Right forelimb (tissue), 1 donor: ENCODE data around the gene FAM227B.

ENCODE experiments used
- DNase-seq: peaks from one replicate; pipeline ENCODE4 v3.0.0-alpha.2; 2018

The FAM227B gene

DNA sequence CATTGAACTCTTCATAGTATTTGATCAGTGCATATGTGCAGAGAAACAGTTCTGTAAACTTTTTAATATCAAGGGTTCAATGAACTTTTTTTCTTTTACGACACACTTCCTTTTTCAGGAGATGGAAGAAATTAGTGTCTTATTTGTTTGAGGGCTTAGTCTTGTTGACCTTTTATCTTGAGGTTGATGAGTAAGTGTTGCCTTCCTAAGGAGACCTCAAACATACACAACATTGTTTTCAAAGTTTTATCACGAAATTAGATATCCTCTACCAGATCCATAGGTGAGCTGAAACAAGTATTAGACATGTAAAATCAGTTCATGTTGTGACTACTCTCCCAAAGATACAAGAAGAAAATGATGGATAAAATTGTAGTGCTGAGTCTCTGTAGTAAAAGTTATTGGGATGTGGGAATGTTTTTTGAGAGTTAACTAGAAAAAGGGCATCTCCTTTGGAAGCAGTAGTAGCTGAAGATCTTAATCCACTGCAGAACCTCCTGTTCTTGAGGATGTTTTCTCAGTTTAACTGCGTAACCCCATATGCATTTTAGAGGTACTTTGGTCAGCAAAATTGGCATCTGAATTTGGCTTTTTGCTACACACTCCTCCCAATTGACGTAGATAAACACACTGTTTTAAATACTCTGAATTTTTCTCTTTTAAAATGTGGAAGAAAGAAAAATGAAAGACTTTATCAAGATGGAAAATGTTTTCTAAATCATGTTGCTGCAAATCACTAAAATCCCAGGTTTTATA is 333.8 kb downstream of the FAM227B start:
- no peak for DNase-seq

DNA sequence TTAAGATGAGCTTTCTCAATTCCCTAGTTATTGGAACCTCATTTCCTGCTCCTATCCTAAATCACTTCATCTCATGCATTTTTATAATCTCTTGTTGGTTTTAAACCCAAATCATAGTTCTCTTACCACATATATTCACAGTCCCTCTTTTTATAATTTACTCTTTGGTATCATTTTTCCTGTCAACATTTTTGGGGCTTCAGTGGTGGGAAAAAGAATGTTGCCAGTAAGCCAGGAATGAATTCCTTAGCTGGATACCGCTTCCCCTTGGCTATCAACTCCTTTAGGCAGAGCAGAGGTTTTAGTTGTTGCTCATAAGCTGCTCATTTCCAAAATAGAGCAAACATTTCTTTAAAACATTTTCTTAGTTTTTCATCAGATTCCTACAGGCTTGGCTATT is 338.3 kb downstream of the FAM227B start:
- DNase-seq: no peak

DNA sequence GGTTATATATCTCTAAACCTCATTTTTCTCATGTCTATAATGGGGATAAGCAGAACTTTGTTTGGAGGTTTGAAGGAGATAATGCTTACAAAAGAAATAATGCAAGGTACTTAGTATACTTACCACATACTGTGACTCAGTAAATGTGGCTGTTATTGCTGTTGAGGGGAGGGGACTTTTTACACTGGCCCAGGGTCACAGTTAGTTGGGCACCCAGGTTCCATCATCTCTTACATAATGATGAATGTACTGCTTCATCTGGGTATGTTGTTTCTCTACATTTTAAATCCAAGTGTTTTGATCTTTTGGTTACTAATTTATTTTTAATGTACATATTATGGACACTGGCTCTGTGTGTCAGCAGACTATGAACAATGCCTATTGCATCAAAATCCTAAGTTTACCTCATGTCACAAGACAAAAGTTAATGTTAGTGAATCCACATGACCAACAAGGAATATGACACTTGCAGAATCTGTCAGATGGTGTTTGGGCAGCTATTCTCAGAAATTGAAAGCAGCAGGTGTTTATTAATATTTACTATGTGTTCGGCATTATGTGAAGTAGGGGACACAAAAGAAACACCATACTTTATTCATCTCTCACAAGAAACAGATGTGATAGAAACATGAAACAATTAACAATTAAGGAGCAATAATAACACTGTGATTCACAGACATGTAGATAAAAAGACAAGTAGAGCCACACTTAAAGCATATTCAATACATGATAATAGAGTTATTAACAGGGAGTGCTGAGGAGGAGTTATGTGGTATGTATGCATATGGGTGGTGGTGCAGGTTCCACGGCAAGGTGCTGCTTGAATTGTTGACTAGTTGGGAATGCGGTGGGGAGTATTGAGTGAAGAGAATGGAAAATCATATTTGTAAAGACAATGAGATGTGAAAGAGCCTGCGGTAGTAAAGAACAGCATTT is 340.8 kb downstream of the FAM227B start:
- no peak for DNase-seq

DNA sequence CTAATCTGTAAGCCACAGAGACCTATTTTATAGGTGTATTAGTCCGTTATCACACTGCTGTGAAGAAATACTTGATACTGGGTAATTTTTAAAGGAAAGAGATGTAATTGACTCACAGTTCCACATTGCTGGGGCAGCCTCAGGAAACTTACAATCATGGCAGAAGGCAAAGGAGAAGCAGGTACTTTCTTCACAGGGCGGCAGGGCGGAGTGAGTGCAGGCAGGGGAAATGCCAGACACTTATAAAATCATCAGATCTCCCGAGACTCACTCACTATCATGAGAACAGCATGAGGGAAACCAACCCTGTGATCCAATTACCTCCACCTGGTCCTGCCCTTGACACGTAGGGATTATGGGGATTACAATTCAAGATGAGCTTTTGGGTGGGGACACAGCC is 341.9 kb downstream of the FAM227B start:
- DNase-seq: no peak
